ENCODE data around the gene CRY2. TPM values are rescaled to one million over a fixed set of nuclear protein-coding genes. Genes with fewer than 3 reads are reported as not detected.
"Not testable (repeated sequence)": the region's sequence is repeated elsewhere in the genome, so short reads cannot be mapped to it uniquely, and the experiment has no call there.

CRY2 gene
- total RNA-seq = 40.4 TPM

GRCh38 chr11:45846974-45847910 is at the start of gene CRY2:
CRY2 (plus strand) TSS chr11:45847475; CDS start chr11:45847491, 16 bp downstream.
- FAIRE-seq = peak; percentile 37

DNA sequence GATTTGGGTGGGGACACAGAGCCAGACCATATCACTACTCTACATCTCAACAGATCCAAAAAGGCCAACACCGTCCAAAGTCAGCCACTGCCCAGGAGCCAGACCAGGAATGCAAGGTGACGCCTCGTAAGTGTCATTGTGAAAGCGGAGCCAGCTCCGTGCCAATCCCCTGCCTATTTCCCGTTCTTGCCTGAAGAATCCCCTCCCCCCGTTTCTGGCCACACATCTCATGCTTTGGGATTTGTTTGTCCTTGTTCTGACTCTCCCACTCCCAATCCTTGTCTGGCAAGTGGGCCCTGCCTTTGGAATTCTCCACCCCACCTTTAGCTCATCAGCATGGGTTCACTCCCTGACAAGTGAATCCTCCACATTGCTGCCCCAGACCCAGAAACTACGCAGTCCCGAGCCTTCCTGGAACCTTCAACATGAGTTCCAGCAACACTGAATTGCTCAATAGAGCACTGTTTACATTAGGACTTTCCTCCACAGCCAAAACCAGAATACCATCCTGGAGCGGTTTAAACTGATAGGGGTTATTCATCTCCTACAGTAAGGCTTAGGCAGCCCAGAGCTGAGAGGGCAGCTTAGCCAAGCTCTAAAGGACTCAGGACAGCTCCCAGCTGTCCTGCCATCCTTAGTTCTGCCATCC is 48.4 kb upstream of the CRY2 start:
- FAIRE-seq (no peak), DNase-seq (ENCODE audit: low spot score in 2 of 2) (no peak)

More at GRCh38 chr11:45846974-45847910, at the start of gene CRY2:
- peak; percentile 96 for DNase-seq (ENCODE audit: low spot score in 2 of 2)

- DNase-seq (ENCODE audit: low spot score in 2 of 2) (no peak), FAIRE-seq (no peak)
Measured at GRCh38 chr11:45799562-45799961, 47.7 kb upstream of the CRY2 start.

DNA sequence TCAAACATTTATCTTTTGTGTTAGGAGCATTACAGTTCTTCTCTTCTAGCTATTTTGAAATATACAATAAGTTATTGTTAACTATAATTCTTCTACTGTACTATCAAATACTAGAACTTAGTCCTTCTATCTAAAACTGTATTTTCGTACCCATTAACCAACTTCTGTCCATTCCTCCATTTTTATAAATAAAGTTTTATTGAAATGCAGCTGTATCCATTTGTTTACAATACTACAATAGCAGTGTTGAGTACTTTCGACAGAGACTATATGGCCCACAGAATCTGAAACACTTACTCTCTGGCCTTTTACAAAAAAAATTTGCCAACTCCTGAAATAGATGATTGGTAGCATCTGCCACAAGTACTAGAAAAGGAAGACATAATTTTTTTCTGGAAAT is 47.0 kb upstream of the CRY2 start:
- DNase-seq (ENCODE audit: low spot score in 2 of 2) (no peak), FAIRE-seq (no peak)

DNA sequence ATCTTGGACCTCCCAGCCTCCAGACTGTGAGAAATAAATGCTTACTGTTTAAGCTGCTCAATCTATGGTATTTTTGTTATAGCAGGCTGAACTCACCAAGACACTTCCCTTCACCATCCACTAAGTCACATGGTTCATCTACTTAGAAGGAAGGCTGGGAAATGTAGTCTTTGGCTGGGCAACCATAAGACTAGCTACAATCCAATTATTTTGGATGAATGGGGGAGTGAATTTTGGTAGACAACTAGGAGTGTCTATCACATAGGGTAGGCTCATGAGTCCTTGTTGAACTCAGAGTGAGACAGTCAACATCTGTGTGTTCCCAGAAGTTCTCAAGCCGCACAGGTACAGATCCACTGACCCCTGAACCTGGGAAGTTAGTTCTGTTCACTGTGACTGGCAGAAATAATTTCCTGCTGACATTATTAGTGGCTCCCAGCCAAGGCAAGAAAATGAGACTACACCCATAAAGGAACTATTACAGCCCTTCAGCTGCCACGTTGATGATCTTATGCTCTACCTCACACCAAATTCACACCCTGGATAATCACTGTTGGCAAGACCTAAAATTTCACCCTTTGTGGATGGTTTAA is 45.5 kb upstream of the CRY2 start:
- DNase-seq (ENCODE audit: low spot score in 2 of 2) = no peak
- FAIRE-seq = no peak

GRCh38 chr11:45802531-45803317 is 44.6 kb upstream of the CRY2 start:
- no peak for FAIRE-seq
- DNase-seq (ENCODE audit: low spot score in 2 of 2) = no peak

GRCh38 chr11:45803971-45804760 is 43.1 kb upstream of the CRY2 start:
- DNase-seq (ENCODE audit: low spot score in 2 of 2) (peak; percentile 57 to 75), FAIRE-seq (no peak)

- DNase-seq (ENCODE audit: low spot score in 2 of 2) (peak; percentile 97 to 98), FAIRE-seq (no peak)
Measured at GRCh38 chr11:45804761-45805304, 42.4 kb upstream of the CRY2 start, which contains the start of gene SLC35C1. SLC35C1 (plus strand) TSS chr11:45805149; CDS start chr11:45805802, 653 bp downstream.

GRCh38 chr11:45805305-45806071 is 41.8 kb upstream of the CRY2 start:
- FAIRE-seq (no peak), DNase-seq (ENCODE audit: low spot score in 2 of 2) (no peak)

DNA sequence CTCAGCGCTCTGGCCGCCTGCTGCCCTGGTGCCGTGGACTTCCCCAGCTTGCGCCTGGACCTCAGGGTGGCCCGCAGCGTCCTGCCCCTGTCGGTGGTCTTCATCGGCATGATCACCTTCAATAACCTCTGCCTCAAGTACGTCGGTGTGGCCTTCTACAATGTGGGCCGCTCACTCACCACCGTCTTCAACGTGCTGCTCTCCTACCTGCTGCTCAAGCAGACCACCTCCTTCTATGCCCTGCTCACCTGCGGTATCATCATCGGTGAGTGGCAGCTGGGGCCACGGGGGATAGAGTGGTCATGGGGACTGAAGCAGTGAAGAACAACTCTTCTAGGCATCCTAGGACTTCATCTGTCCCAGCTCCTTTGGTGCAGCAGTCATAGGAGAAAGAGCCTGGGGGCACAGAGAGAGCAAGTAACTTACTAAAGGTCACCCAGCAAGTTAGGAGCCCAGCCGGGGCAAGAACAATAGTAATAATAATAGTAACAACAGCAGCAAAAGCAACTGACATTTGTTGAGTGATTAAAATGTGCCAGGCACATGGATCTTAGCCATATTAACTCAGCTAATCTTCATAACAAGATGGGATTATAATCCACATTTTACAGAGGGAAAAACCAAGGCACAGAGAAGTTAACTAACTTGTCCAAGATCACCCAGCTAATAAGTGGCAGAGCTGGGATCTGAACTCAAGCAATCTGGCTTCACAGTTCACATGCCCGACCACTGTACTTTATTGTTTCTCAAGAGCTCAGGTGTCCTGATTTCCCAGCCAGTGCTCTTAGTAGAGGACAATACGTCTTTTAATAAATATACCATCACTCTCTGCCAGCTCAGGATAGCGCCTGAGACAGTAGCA is 41.0 kb upstream of the CRY2 start:
- FAIRE-seq (no peak), DNase-seq (ENCODE audit: low spot score in 2 of 2) (no peak)

GRCh38 chr11:45806937-45807791 is 40.1 kb upstream of the CRY2 start:
- DNase-seq (ENCODE audit: low spot score in 2 of 2) (no peak), FAIRE-seq (no peak)

DNA sequence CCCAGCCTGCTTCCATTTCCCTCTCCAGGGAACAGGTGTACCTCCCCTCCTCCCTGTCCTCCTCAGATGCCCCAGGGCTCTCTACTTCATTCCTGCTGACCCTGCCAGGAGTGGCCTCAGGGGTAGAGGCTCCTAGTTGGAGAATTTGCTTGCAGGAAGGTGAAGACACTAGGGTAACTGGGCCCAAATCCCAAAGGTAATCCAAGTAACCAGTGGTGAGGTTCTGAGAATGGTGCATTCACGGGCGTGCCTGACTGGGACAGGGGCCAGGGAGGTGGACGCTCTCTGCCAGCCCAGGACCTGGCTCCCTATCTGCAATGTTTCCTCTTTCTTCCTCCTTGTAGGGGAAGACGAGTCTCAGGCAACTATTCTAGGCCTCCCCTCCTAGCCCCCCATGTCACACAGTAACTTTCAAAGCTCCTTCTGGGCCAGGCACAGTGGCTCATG is 39.5 kb upstream of the CRY2 start:
- no peak for FAIRE-seq
- no peak for DNase-seq (ENCODE audit: low spot score in 2 of 2)

DNA sequence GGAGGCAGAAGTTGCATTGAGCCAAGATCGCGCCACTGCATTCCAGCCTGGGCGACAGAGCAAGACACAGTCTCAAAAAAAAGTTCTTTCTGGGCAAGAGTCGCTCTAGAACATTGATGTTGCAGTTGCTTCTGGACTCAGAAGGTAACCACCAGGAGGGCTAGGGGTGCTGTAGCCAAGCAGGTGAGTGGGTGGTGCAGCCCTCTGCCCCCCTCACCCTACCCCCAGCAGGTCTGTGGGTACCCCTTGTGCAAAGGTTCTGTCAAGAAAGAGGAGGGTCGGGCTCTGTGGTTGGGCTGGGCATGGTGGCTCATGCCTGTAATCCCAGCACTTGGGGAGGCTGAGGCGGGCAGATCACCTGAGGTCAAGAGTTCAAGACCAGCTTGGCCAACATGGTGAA is 38.8 kb upstream of the CRY2 start:
- not testable (repeated sequence) for FAIRE-seq; DNase-seq (ENCODE audit: low spot score in 2 of 2)

DNA sequence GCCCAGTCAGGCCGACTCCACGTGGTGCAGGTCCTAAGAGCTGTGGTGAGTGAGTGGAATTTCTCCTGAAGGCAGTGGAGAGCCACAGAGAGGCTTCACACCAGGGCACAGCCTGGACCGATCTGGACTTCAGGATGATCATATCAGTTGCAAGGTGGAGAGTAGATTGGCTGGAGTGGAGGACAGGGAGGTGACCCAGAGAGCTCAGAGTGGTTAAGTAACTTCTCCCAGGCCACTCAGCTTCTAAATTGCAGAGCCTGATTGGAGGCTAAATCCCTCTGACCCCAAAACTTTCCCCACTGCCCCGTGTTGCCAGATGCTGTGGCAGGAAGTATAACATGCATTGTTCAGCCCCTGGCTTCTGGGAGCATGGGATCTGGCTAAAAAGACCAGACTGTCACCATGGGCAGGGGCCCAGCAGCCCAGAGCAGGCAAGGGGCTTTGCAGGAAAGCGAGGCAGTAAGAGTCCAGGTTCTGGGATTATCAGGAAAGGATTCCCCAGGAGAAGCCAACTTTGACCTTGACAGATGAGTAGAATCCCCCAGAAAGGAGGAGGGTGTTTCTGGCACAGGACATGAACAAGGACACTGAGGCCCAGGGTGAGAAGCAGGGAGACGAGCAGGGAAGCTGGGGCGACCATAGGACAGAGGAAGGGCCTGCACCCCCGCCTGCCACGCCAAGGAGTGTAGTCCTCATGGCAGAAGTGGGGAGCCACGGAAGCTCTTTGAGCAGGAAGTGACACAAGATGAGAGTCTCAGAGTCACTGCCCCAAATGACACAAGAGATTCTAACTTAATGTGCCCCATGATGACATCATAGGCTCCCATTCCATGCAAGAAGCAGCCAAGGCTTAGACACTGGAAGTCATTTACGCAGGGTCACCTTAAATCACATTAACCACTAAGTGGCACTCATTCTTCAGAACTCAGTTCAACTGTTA is 37.5 kb upstream of the CRY2 start:
- DNase-seq (ENCODE audit: low spot score in 2 of 2) (no peak), FAIRE-seq (no peak)

DNA sequence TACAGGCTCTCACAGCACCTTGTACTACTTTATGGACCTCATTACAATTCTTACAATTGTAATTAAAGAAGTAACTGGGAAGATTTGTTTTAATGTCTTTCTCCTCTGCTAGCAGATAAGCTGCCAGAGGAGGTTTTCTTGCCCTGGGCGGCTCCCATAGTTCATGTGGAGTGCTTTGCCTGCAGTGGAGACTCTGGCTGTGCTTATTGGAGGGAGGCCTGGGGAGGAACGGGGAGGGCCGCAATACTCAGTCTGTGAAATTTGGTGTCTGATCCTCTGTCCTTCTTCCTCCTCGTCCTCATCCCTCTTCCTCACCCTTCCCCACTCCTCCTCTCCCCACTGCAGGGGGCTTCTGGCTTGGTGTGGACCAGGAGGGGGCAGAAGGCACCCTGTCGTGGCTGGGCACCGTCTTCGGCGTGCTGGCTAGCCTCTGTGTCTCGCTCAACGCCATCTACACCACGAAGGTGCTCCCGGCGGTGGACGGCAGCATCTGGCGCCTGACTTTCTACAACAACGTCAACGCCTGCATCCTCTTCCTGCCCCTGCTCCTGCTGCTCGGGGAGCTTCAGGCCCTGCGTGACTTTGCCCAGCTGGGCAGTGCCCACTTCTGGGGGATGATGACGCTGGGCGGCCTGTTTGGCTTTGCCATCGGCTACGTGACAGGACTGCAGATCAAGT is 36.7 kb upstream of the CRY2 start:
- DNase-seq (ENCODE audit: low spot score in 2 of 2) = no peak
- FAIRE-seq = no peak
